Fibroblast of lung (primary cell): ENCODE data around the gene C12orf60.

Experiments used
- CTCF ChIP-seq, 2 donors: IDR thresholded peaks in 1 of 2; conservative IDR thresholded peaks in 1 of 2; 1 replicate in 1 of 2; 2 replicates in 1 of 2; pipeline ENCODE4 v1.5.1; 2011 to 2012; ENCODE audit warnings: low read length in 2 of 2, control low read depth in 1 of 2, inconsistent platforms in 1 of 2, low read depth in 1 of 2, mild to moderate bottlenecking in 1 of 2
- EZH2 ChIP-seq: IDR thresholded peaks from 2 replicates; pipeline ENCODE4 v1.5.1; 2012; ENCODE audit warnings: low read length, control low read depth, mild to moderate bottlenecking; ENCODE audit errors: missing control alignments

DNA sequence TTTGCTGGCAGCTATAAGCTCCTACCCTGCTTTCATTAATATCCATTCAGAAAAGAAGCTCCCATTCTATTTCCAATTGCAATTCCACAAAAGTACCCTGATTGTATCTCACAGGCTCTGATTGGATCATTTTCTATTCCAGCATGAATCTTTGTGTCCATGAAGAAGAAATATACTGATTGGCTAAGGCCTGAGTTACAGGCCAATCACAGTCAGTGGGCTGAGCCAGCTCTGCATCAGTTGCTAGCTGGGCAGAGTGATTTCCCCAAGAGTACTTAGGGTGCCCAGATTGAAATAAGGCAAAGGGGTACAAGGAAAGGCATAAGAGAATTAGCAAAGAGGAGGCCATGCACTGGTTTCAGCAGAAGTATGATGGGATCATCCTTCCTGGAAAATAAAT lies 25.4 kb downstream of the C12orf60 start:
- TF ChIP-seq CTCF (conservative IDR thresholded peaks at IDR 0.05 in 1 of 2, IDR thresholded peaks at IDR 0.05 in 1 of 2; ENCODE audit: low read depth in 1 of 2, low read length in 2 of 2) (no peak), EZH2 (no peak)
